Measurements from ENCODE around the gene CTRB2. TPM values are rescaled to one million over a fixed set of nuclear protein-coding genes. Genes with fewer than 3 reads are reported as not detected.

CTRB2 gene
- total and polyA plus RNA-seq, 2 experiments from 2014 or later = 0.76 TPM; not detected in 1

- no peak for DNase-seq (ENCODE audit: low read depth in 1 of 2, low spot score in 1 of 2)
- Histone ChIP-seq H3K27ac (no peak overlapping the region), H3K4me1 (ENCODE audit: low read depth) (peaks cover 58% of the 10 kb centered on the region), H3K27me3 (no peaks in the 10 kb centered on the region), H3K9me3 (ENCODE audit: low read depth) (no peaks in the 10 kb centered on the region), H3K36me3 (no peaks in the 10 kb centered on the region), H3K4me3 (no peak overlapping the region)
- no peak for TF ChIP-seq CTCF (IDR thresholded peaks at IDR 0.05; ENCODE audit: low read depth, low read length)
Observed at GRCh38 chr16:75249441-75249840, 42.5 kb upstream of the CTRB2 start.

- H3K36me3 ChIP-seq = no peaks in the 10 kb centered on the region
- H3K4me3 ChIP-seq = no peak overlapping the region
- no peaks in the 10 kb centered on the region for H3K9me3 ChIP-seq (ENCODE audit: low read depth)
- TF ChIP-seq CTCF (IDR thresholded peaks at IDR 0.05; ENCODE audit: low read depth, low read length) = no peak
- no peaks in the 10 kb centered on the region for H3K27me3 ChIP-seq
- peaks cover 58% of the 10 kb centered on the region for H3K4me1 ChIP-seq (ENCODE audit: low read depth)
- DNase-seq (ENCODE audit: low read depth in 1 of 2, low spot score in 1 of 2) = no peak
- no peak overlapping the region for H3K27ac ChIP-seq
Observed at GRCh38 chr16:75248536-75249380, 41.8 kb upstream of the CTRB2 start.

DNA sequence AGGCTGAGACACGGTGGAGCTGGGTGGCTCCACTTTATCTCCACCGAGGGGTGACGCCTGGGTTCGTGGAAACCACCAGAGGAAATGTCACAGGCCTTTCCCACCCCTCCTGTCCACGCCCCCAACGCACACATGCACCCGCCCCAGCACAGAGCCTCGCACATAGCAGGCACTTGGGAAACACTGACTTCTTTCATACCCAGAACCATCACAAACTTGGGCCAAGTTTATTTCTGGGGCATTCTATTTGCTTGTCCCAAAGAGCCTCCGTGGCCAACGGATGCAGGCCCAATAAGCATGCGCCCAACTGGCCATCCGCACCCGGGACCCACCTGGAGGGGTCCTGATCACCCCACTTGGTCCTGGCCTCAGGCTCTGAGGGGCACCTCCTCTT lies 41.2 kb upstream of the CTRB2 start:
- TF ChIP-seq CTCF (IDR thresholded peaks at IDR 0.05; ENCODE audit: low read depth, low read length) = no peak
- H3K9me3 ChIP-seq (ENCODE audit: low read depth) = no peaks in the 10 kb centered on the region
- no peaks in the 10 kb centered on the region for H3K36me3 ChIP-seq
- H3K27ac ChIP-seq = peak overlapping the region; percentile 99
- no peaks in the 10 kb centered on the region for H3K27me3 ChIP-seq
- H3K4me1 ChIP-seq (ENCODE audit: low read depth) = peaks cover 58% of the 10 kb centered on the region
- no peak overlapping the region for H3K4me3 ChIP-seq
- DNase-seq (ENCODE audit: low read depth in 1 of 2, low spot score in 1 of 2) = no peak

DNA sequence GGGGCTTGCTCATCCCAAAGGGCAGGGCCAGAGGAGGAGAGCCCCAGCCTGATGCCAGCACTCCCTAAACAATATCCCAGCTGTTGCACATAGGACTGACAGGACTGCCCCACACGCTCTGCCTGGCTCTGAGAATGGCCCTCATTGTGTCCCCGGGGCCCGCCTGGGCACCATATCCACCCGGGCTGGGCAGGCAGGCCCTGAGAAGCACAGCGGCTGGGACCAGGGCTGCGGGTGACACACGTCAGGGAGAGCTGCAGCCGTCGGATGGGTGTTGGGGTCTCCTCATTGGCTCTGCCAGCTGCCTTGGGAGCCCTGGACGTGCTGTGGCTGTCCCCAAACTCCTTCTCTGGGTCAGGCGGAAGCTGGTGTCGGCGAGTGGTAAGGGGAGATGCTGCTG lies 40.3 kb upstream of the CTRB2 start:
- no peaks in the 10 kb centered on the region for H3K27me3 ChIP-seq
- no peak overlapping the region for H3K4me3 ChIP-seq
- peaks cover 3% of the 10 kb centered on the region for H3K36me3 ChIP-seq
- peak overlapping the region; percentile 99 for H3K27ac ChIP-seq
- H3K4me1 ChIP-seq (ENCODE audit: low read depth) = peaks cover 52% of the 10 kb centered on the region
- DNase-seq (ENCODE audit: low read depth in 1 of 2, low spot score in 1 of 2) = no peak
- no peak for TF ChIP-seq CTCF (IDR thresholded peaks at IDR 0.05; ENCODE audit: low read depth, low read length)
- H3K9me3 ChIP-seq (ENCODE audit: low read depth) = no peaks in the 10 kb centered on the region

- H3K4me1 ChIP-seq (ENCODE audit: low read depth) = peaks cover 46% of the 10 kb centered on the region
Observed at GRCh38 chr16:75246504-75247205, 39.7 kb upstream of the CTRB2 start.

More at GRCh38 chr16:75246504-75247205, 39.7 kb upstream of the CTRB2 start:
- no peak for TF ChIP-seq CTCF (IDR thresholded peaks at IDR 0.05; ENCODE audit: low read depth, low read length)
- no peak overlapping the region for H3K4me3 ChIP-seq
- peaks cover 4% of the 10 kb centered on the region for H3K36me3 ChIP-seq
- DNase-seq (ENCODE audit: low read depth in 1 of 2, low spot score in 1 of 2) = peak in 1 of 2 donors; percentile 91
- no peaks in the 10 kb centered on the region for H3K9me3 ChIP-seq (ENCODE audit: low read depth)
- H3K27ac ChIP-seq = peak overlapping the region; percentile 99
- no peaks in the 10 kb centered on the region for H3K27me3 ChIP-seq
